K562 (cell line): Measurements from ENCODE around the gene DNAJB2. TPM values are rescaled to one million over a fixed set of nuclear protein-coding genes. Genes with fewer than 3 reads are reported as not detected.
A peak's percentile ranks its signal among the peaks of the same experiment; 100 is the strongest.

Experiments
- FOXK2 ChIP-seq, 2 experiments: fragments of 450-650 bp; IDR thresholded peaks in 1 of 2; conservative IDR thresholded peaks in 1 of 2; 2 replicates each; pipeline ENCODE4 v1.6.1; 2016; ENCODE audit warnings: low read depth in 2 of 2, mild to moderate bottlenecking in 1 of 2
- ZNF695 ChIP-seq: fragments of 450-650 bp; formaldehyde crosslinking; IDR thresholded peaks from 2 replicates; pipeline ENCODE4 v1.4.0; 2020; ENCODE audit warnings: mild to moderate bottlenecking, moderate library complexity
- polyA plus RNA-seq, 8 experiments: library from polyadenylated mRNA; depleted of rRNA in 4 of 8; stranded (reverse) in 5 of 8; unstranded in 3 of 8; fragments of >200 nt; fragmentation: Nextera tagmentation in 2 of 8; fragmentation: Illumina TruSeq in 1 of 8; extraction: Ambion mirVana in 2 of 8; extraction: Trizol in 1 of 8; gene quantifications; 2 replicates each; pipeline versions ENCODE4 v1.2.1 to v1.2.3, GENCODE V29; 2011 to 2014; ENCODE audit warnings: inconsistent platforms in 1 of 8, missing spikeins in 1 of 8
- total RNA-seq, 7 experiments: library from RNA; depleted of rRNA in 6 of 7; stranded (reverse); fragments of >200 nt in 6 of 7; fragmentation: Illumina TruSeq in 2 of 7; extraction: Trizol in 2 of 7; gene quantifications; 2 replicates each; pipeline versions ENCODE4 v1.2.1 to v1.2.3, GENCODE V29; 2011 to 2021; ENCODE audit warnings: low replicate concordance in 1 of 7
- TF ChIP-seq, protein P1 (sequence below): fragments of 450-650 bp; IDR thresholded peaks from 2 replicates; pipeline ENCODE4 v1.6.1; 2017; ENCODE audit warnings: antibody characterized with exemption
- TF ChIP-seq, protein P2 (sequence below), 2 experiments: IDR thresholded peaks; 2 replicates each; pipeline ENCODE4 v1.6.1; 2011; ENCODE audit warnings: borderline replicate concordance in 1 of 2, control low read depth in 1 of 2, low read depth in 1 of 2, low read length in 1 of 2, mild to moderate bottlenecking in 1 of 2, mixed read lengths in 1 of 2, moderate library complexity in 1 of 2; ENCODE audit not compliant: insufficient read depth in 1 of 2, insufficient read length in 1 of 2, poor library complexity in 1 of 2, severe bottlenecking in 1 of 2; ENCODE audit errors: extremely low read depth in 1 of 2
- TF ChIP-seq, protein P3 (sequence below): fragments of 200-800 bp; sonication (Bioruptor generic); IDR thresholded peaks from 2 replicates; pipeline ENCODE4 v1.6.1; 2016; ENCODE audit warnings: missing genetic modification characterization, missing compliant biosample characterization

DNAJB2 gene
- total and polyA plus RNA-seq, 9 of the 15 experiments (the other 6 are each of a cell fraction or from before 2014, with no cell fraction given): 0.08 to 3.0 (median 2.2) TPM; not detected in 1

DNA sequence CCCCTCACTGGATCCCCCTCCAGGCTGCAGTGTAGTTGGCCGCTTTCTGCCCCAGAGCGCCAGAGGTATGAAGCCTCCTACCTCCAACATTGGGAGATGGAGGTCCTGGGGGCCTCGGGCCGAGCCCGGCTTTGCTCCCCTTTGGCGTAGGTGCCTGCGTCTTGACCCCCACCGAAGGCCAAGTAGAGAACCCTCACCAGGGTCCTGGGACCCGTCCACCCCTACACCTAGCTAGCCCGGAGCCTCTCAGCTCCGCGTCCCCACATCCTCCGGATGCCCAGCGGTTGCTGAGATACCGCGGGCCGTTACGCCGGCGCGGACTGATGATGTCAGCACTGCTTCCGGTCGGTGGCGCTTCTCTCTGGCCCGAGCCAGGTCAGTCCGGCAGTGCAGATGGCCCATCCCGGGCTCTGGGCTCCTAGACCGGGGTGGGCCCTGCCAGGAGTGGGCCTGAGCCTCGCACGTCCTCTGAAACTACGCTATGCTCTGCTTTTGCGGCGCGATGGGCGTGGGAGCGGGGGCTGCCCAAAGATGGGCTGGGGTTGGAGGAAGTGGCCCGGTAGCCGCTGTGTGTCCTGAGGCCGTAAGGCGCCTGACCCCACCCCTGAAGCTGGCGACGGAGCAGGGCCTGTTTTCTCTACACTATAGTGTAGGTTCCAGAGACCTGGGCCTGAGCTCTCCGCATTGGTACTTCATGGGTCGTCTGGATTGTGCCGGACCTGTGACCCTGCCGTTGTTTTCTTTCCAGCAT, 33.8 kb upstream of the DNAJB2 start, which contains the start of the genes GLB1L and STK16 (continued):
- TF ChIP-seq, protein P1, sequence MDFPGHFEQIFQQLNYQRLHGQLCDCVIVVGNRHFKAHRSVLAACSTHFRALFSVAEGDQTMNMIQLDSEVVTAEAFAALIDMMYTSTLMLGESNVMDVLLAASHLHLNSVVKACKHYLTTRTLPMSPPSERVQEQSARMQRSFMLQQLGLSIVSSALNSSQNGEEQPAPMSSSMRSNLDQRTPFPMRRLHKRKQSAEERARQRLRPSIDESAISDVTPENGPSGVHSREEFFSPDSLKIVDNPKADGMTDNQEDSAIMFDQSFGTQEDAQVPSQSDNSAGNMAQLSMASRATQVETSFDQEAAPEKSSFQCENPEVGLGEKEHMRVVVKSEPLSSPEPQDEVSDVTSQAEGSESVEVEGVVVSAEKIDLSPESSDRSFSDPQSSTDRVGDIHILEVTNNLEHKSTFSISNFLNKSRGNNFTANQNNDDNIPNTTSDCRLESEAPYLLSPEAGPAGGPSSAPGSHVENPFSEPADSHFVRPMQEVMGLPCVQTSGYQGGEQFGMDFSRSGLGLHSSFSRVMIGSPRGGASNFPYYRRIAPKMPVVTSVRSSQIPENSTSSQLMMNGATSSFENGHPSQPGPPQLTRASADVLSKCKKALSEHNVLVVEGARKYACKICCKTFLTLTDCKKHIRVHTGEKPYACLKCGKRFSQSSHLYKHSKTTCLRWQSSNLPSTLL: no peak
- TF ChIP-seq, protein P2, sequence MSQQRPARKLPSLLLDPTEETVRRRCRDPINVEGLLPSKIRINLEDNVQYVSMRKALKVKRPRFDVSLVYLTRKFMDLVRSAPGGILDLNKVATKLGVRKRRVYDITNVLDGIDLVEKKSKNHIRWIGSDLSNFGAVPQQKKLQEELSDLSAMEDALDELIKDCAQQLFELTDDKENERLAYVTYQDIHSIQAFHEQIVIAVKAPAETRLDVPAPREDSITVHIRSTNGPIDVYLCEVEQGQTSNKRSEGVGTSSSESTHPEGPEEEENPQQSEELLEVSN (IDR thresholded peaks at IDR 0.05; ENCODE audit: borderline replicate concordance in 1 of 2, extremely low read depth in 1 of 2, insufficient read depth in 1 of 2, insufficient read length in 1 of 2, low read depth in 1 of 2, low read length in 1 of 2, poor library complexity in 1 of 2, severe bottlenecking in 1 of 2): peak in 1 of 2 experiments; percentile 42
- TF ChIP-seq, protein P3, sequence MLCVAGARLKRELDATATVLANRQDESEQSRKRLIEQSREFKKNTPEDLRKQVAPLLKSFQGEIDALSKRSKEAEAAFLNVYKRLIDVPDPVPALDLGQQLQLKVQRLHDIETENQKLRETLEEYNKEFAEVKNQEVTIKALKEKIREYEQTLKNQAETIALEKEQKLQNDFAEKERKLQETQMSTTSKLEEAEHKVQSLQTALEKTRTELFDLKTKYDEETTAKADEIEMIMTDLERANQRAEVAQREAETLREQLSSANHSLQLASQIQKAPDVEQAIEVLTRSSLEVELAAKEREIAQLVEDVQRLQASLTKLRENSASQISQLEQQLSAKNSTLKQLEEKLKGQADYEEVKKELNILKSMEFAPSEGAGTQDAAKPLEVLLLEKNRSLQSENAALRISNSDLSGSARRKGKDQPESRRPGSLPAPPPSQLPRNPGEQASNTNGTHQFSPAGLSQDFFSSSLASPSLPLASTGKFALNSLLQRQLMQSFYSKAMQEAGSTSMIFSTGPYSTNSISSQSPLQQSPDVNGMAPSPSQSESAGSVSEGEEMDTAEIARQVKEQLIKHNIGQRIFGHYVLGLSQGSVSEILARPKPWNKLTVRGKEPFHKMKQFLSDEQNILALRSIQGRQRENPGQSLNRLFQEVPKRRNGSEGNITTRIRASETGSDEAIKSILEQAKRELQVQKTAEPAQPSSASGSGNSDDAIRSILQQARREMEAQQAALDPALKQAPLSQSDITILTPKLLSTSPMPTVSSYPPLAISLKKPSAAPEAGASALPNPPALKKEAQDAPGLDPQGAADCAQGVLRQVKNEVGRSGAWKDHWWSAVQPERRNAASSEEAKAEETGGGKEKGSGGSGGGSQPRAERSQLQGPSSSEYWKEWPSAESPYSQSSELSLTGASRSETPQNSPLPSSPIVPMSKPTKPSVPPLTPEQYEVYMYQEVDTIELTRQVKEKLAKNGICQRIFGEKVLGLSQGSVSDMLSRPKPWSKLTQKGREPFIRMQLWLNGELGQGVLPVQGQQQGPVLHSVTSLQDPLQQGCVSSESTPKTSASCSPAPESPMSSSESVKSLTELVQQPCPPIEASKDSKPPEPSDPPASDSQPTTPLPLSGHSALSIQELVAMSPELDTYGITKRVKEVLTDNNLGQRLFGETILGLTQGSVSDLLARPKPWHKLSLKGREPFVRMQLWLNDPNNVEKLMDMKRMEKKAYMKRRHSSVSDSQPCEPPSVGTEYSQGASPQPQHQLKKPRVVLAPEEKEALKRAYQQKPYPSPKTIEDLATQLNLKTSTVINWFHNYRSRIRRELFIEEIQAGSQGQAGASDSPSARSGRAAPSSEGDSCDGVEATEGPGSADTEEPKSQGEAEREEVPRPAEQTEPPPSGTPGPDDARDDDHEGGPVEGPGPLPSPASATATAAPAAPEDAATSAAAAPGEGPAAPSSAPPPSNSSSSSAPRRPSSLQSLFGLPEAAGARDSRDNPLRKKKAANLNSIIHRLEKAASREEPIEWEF (CRISPR knock-in tag): no peak
- TF ChIP-seq FOXK2 (conservative IDR thresholded peaks at IDR 0.05 in 1 of 2, IDR thresholded peaks at IDR 0.05 in 1 of 2; ENCODE audit: low read depth in 2 of 2): peak; percentile 14 to 25; a peak in 1 of 4 replicates
- no peak for TF ChIP-seq ZNF695 (CRISPR knock-in tag)
- TF ChIP-seq, all 486 proteins: peak for 101
